GM19467 (cell line): ENCODE measurements around the gene SMIM38.

Experiments used
- ATAC-seq: cut with Tn5 transposase; IDR thresholded peaks from one replicate; pipeline ENCODE4 v1.9.1; 2021; ENCODE audit warnings: mild to moderate bottlenecking, moderate library complexity; ENCODE audit not compliant: unreplicated experiment

The SMIM38 gene

DNA sequence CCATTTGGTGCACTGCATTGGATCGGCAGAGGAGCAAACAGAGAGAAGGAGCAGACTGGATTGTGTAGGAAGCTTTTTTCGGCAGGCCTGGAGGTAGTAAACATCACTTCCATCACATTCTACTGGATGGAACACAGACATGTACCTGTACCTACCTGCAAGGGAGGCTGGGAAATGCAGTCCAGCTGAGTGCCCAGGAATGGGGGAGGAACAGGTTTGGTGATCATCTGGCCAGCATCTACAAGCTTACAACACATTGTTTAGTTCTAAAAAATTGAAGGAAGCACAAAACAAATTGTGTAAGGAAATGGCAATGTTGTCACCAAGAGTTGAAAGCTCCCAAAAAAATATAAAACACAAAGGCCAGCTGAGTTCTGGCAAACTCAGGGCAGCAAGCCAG is 19.1 kb downstream of the SMIM38 start:
- ATAC-seq = no peak

DNA sequence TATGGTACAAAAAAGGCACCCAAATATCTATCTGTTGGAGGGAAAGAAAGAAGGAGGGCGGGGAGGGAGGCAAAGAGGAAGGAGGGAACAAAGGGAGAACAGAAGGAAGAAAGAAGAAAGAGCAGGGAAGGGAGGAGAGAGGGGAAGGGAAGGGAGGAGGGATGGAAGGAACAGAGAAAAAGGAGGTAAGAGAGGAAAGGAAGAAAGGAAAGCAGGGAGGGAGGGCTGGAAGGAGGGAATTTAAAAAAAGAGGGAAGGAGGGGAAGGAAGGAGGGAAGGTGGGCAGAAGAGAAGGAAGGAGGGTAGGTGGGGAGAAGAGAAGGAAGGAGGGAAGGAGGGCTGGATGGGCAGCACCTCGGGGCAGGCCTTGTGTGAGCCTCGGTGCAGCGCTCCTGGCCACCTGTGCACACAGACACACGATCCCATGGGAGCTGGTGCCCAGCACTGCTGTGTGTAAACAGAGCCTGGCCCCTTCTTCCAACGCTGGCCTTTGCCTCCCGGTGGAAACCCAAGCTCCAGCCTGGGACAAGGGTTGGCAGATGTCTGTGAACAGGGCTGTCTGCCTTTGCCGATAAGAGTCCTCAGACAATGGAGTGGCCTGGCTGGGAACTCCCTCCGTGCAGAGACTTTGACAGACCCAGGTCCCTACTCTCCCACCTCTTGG is 23.2 kb downstream of the SMIM38 start:
- no peak for ATAC-seq

DNA sequence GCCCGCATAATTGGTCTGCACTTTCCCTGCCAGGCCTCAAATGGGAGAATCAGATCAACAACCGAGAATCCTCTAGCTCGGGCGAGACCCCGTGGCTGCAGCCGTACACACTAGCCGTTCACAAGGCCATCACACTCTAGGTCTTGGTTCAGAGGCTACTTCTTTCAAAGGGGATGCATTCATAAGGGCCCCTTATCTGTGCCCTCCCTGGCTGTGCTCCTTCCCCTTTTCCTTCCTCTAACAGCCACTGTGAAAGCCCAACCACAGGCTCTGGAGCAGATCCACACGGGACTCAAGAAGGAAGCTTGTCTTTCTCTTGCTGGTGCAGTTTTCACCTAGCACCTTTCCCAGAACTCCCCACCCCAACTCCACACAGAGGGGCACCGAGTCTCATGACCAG is 24.5 kb downstream of the SMIM38 start:
- no peak for ATAC-seq

DNA sequence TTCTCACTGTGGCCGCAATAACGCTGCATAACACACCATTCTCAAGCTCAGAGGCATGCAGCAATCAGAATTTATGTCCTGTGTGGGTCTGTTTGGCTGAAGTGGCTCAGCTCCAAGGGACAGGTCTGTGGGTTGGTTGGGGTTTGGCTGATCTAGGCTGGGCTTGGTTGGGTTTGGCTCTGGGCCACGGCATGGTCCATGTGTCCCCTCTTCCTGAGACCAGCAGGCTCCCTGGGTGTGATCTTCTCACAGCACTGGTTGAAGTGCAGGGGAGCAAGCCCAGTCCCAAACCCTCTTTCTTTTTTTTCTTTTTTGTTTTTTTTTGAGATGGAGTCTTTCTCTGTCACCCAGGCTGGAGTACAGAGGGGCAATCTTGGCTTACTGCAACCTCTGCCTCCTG is 25.0 kb downstream of the SMIM38 start:
- ATAC-seq = no peak

DNA sequence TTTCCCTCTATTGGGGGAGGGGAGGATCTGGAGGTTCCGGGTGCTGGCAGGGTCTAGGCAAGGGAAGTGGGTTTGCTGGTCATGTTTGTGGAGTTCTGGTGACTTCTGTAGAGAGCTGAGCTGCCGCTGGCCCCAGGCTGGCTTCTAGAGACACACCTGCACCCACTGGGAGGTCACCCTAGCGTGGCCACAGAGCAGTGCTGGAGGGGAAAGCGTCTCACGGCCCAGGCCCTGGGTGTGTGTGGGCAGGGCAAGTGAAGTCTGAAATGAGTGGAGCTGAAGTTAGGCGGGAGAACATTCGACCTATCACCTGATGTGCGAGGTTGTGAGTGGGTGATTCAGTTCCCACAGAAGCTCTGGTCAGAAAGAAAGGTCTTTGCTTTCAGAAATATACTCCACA is 27.9 kb downstream of the SMIM38 start:
- no peak for ATAC-seq

- ATAC-seq = no peak
Measured at GRCh38 chr11:69186316-69187260, 30.9 kb downstream of the SMIM38 start.

DNA sequence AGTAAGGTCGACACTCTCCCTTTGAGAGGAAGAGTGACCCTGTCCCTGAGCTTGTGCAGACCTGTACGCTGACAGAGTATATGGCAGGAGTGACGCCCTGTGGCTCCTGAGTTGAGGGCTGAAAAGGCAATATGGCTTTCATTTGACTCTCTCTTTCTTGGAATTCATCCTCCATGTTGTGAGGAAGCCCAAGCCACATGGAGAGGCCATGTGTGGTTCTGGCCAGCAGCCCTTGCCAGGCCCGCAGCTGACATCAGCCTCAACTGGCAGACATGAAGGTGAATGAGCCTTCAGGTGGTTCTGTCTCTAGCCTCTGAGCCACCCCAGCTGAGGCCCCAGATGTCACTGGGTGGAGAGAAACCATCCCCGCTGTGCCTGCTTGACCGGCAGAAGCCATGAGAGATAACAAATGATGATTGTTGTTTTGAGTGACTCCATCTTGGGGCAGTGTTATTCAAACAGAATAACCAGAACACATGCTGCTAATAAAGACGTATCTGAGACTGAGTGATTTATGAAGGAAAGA is 31.9 kb downstream of the SMIM38 start:
- ATAC-seq = no peak

- ATAC-seq = no peak
Measured at GRCh38 chr11:69189059-69189458, 33.3 kb downstream of the SMIM38 start.

GRCh38 chr11:69190796-69191536 is 35.2 kb downstream of the SMIM38 start:
- no peak for ATAC-seq

DNA sequence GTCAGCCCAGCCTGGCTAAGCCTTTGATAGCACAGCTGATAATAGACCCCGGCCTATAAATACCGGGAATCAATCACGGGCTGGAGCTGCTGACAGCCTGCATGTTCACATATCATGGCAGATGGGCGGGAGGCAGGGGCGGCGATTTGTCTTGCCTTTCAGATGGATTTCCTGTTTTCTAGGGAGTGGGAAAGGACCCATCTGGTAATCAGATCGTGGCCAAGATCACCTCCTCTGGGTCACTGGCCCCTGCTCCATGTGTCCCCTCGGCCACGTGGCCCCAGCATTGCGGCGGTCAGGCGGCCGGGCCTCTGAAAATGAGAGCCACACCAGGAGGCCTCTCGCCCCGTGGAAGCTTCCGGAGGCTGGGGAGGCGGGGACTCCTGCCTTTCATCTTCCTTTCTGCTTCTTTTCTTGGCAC is 36.6 kb downstream of the SMIM38 start:
- no peak for ATAC-seq

DNA sequence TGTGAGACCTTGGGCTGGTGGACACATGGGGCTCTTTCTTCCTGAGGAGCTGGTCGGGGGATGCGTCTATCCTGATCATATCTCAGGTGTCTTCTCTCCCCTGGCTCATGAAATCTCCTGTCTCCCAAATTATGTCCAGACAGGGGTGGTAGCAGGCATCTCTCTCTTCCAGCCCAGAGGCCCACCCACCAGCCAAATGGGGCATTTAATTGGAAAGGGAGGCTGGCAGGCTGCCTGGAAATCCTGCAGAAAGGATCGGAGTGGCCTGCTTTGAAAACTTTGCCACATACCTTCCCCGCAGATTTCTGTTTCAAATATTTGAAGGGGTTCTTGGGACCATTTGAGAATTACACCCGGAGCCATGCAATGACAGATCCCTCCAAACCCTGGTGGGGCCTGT is 37.4 kb downstream of the SMIM38 start:
- no peak for ATAC-seq

DNA sequence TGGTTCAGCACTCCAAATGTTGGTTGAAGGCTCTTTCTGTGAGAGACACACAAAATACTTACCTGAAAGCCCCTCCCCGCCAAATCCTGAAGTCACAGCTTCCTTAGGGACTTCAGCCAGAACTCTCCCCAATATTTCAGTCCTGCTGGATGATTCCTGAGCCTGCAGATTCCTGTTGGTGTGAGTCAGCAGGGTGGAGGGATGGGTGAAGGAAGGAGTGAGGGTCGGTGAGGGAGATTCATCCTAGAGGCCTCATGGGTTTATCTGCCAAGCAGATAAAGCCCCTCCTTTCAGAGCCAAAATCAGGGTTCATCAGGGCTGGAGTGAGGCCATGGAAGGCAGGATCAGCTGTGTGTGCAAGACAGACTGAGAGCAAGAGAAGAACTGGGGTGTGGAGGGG is 37.9 kb downstream of the SMIM38 start:
- ATAC-seq = no peak

- no peak for ATAC-seq
Measured at GRCh38 chr11:69194396-69194795, 38.7 kb downstream of the SMIM38 start.

GRCh38 chr11:69194956-69195355 is 39.2 kb downstream of the SMIM38 start:
- ATAC-seq = no peak

DNA sequence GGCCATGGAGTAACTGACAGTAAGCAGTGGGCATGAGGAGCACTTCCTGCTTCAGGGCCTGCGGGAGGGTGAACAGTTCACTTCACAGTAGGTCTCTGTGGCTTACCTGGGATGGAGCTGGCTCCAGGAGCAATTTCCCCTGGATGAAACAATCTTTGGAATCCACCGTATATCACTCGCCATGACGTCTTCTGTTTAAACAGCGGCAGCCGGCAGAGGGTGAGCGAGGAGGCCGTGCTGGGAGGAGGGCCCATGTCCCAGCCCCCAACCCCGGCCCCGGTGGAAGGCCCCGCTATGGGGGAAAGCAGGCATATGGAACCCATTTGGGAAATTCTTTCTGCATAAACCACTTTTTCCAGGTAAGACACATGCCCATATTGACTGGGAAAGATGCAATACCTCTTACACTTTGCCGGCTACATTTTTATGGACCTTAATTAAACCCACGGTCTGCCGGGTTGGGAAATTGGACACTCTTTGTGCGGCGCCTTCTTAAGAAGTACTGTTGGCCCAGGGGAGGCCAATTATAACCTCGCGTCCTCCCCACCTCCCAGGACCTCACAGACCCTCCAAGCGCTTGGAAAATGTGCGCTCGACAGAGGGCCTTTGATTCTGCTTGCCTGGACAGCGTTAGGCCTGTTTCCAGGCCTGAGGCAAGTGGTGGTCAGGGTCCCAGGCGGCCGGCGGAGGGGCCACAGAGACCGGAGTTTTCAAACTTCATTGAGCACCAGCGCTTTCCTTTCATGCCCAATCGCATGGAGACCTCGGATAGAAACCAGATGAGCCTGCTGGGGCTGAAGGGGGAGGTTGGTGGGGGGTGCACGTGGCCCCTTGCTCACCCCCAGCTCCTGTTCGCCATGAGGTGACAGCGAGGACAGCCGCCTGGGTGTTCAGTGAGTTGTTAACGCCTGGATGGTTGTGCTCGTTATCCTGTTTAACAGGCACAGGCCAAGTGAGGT is 40.4 kb downstream of the SMIM38 start:
- no peak for ATAC-seq

- no peak for ATAC-seq
Measured at GRCh38 chr11:69196783-69197169, 41.0 kb downstream of the SMIM38 start.

DNA sequence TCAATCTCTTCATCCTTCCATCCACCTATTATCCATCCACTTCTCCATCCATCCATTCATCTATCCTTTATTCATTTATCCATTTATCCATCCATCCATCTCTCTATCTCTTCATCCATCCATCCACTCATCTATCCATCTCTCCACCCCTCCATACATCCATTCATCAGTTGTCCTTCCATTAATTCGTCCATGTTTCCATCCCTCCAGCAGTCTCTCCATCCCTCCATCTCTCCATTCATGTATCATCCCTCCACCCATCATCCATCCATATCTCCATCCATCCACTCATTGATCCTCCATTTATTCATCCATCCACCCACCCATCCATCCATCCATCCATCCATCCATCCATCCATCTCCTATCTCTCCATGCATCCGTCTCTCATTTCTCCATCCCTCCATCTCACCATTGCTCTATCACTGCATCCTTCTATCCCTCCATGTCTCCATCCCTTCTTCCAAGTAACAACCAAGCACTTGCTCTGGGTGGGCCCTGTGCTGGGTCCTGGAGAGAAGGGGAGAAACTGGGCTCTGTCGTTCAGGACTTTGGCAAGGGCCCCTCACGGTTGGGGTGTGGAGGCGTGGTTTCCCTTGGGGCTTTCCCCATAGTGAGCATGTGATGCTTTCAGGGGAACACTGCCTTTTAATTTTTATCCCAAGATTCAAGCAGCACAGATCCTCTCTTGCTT is 43.3 kb downstream of the SMIM38 start:
- ATAC-seq = no peak

- ATAC-seq = no peak
Measured at GRCh38 chr11:69199583-69200315, 44.0 kb downstream of the SMIM38 start.
